GM19372 (cell line): Measurements from ENCODE around the gene TOMM7.
"Not testable (repeated sequence)": the region's sequence is repeated elsewhere in the genome, so short reads cannot be mapped to it uniquely, and the experiment has no call there.

Source experiments
- ATAC-seq: cut with Tn5 transposase; IDR thresholded peaks from one replicate; pipeline ENCODE4 v1.9.1; 2021; ENCODE audit warnings: mild to moderate bottlenecking, low read depth, moderate library complexity; ENCODE audit not compliant: unreplicated experiment

TOMM7 gene

DNA sequence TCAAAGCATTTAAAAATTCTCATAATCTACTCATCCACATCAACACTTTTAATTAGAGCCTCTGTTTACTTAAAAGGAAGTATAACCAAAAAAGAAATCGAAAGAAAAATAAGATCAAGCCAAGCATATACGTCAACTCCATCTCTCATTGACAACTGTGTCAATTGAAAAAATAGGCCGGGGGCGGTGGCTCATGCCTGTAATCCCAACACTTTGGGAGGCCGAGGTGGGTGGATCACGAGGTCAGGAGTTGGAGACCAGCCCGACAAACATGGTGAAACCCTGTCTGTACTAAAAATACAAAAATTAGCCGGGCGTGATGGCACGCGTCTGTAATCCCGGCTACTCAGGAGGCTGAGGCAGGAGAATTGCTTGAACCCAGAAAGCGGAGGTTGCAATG is 32.0 kb downstream of the TOMM7 start:
- not testable (repeated sequence) for ATAC-seq

DNA sequence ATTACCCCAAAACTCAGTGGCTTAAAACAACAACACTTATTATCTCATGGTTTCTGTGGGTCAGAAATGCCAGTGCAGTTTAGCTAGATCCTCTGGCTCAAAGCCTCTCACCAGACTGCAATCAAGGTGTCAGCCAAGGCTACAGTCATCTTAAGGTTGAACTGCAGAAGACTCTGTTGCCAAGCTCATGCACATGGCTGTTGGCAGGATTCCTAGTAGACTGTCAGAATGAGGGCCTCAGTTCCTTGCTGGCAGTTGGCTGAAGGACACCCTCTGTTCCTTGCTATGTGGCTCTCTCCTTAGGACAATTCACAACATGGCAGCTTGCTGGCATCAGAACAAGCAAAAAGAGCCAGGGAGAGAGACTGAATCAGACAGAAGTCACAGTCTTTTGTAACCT is 34.7 kb downstream of the TOMM7 start:
- ATAC-seq = no peak

DNA sequence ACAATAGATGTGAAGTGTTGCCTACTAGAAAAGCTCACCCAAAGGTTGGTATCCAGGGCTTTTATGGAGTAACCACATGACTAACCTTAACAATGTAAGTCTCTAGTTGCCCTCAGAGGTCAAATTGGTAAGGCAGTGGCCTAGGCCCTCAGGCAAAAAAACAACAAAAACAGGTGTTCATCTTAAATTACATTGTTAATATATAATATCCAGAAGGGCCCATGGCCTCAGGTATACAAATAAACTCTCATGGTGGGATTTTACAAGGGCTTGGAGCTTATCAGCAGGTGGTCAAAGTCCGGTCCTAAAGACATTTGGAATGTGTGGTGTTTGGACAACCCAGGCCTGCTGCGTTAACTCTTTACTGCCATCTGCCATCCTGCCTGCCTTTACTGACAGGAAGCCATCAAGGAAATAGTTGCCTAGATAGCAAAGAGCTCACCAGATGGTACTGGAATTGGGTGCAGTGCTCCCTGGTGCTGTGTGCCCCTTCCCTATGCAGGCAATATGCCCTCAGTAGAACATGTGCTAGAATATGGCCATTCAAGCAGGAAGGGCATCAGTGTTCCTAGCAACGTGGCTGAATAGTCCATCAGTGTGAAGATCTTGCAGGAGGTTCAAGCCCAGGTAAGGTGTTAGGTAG is 36.2 kb downstream of the TOMM7 start:
- ATAC-seq = no peak

DNA sequence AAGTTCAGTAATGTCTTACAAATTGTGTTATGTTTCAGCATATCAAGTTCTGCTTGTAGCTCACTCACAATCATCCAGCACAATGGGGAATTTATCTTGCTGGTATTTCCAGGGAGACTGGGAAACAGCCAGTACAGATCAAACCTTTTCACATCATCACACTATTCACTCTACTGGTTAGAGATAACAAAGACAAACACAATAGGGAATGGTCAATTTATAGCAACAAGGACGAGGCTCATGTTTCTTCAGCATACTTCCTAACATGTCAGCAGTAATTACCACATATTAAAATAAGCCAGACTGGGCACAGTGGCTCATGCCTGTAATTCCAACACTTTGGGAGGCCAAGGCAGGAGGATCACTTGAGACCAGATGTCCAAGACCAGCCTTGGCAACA is 38.3 kb downstream of the TOMM7 start:
- no peak for ATAC-seq

DNA sequence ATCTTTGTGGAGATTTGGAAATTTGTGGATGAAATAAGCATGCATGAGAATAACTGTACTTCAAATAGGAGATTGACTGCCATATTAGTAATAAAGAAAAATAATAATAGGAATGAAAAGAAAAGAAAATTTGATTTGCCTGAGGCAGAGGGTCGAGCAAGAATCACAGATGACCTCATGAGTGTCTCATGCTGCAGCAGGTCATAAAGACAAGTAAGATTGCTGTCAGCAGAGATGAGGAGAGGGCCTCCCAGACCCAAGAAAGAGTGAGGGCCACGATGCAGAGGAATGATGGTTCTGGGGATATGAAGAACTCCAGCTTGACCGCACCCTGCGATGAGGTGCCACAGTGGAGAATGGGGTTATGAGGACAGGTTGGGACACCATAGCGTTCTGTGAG is 39.2 kb downstream of the TOMM7 start:
- ATAC-seq = no peak

DNA sequence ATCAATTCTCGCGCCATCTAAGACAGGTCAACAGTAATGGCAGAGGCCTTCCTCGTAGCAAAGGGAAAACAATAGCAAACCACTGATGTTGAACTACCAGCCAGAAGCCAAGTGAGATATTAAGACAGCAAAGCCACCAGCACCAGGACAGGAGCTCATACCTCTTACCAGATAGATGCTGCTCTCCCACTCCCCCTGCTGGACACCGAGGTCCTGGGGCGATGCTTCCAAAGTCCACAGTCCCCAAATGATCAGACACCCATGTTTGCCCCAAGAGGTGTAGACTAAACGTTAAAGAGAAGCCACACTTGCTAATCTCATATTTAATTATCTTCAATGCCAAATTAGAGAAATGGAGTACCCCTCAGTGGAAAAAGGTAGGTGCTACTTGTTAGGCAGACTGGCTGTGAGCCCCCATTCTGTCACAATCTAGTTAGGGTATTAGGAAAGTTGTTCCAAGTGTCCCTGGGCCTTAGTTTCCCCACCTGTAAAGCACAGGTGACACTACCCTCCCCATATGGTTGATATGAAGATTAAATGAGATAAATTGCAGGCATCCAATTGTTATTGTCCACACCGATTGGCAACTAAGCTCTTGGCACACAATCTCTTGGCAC is 39.9 kb downstream of the TOMM7 start:
- peak; percentile 86 for ATAC-seq

DNA sequence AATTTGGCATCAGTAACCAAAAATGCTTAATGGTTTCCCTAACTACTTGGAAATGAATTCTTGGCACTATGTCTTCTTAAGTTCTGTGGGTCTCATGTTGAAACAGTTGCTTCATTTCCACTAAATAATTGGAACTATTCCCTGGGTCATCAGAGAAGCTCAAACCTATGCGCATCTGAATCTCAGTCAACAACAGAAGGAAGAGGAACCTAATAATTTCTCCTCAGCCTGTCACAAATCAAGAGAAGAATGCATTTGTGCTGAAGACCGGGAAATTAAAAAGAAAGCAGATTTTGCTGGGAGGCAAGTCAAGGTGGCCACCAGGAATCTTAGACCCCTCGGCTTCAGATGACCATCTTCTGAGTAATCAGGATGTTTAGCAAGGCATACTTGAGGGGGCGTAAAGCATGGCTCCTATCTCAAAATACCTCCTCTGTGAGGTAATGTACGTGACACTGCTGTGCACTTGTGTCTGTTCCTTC is 41.4 kb downstream of the TOMM7 start:
- ATAC-seq = no peak

DNA sequence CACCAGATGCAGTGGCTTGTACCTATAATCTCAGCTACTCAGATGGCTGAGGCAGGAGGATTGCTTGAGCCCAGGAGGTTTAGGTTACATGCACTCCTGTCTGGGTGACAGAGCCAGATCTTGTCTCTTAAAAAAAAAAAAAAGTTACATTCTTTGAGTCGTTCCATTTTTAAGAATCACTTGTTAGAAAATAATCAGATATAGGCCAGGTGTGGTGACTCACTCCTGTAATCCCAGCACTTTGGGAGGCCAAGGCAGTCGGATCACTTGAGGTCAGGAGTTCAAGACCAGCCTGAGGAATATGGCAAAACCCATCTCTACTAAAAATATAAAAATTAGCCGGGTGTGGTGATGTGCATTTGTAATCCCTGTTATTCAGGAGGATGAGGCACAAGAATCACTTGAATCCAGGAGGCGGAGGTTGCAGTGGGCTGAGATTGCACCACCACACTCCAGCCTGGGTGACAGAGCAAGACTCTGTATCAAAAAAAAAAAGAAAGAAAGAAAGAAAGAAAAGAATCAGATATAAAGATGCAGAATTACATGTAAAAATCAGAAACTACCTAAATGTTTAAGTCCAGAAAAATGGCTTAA is 42.8 kb downstream of the TOMM7 start:
- ATAC-seq = not testable (repeated sequence)

DNA sequence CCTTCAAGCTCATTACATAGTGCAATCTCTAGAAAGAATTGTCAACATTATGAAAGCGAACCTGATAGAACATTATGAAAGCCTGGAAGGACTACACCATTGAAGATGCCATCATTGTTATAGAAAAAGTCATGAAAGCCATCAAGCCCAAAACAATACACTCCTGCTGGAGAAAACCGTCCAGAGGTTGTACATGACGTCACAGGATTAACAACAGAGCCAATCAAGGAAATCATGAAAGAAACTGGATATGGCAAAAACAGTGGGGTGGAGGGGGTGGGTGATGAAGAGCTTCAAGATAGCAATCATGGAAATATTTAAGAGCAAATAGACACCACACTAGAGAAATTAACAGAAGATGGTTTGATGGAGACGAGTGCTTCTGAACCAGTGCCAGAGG is 45.7 kb downstream of the TOMM7 start:
- no peak for ATAC-seq

DNA sequence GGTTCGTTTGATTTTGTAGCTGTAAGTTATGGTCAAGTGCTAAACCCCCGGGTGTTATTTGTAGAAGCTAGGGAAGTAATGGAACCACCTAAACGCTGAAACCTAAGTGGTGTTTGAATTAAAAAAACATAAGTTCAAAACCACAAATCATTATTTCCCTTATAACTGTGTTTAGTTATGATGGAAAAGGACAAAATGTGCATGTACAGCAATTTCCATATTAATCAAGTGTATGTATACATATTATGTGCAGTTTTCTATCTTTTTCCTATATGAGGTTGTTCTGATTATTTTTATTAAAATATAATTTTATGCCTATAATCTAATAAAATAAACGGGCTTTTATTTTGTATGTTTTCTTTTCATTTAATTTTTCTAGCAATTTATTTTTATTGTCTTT is 49.8 kb downstream of the TOMM7 start:
- no peak for ATAC-seq

DNA sequence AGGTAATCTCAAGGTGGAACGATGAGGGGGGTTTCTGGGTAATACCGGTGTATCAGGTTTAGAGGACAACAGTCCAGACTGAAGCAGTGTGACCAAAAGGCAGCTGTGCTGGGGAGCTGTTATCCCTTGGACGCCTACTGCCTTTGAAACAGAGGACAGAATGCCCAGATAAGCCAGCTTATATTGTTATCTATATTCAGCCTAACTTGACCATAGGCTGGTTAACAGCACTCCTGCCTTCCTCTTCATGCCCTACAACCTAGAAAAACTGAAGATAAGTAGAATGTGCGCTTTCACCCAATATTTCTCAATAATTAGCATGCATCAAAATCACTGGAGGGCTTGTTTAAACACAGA is 50.8 kb downstream of the TOMM7 start:
- ATAC-seq = no peak

DNA sequence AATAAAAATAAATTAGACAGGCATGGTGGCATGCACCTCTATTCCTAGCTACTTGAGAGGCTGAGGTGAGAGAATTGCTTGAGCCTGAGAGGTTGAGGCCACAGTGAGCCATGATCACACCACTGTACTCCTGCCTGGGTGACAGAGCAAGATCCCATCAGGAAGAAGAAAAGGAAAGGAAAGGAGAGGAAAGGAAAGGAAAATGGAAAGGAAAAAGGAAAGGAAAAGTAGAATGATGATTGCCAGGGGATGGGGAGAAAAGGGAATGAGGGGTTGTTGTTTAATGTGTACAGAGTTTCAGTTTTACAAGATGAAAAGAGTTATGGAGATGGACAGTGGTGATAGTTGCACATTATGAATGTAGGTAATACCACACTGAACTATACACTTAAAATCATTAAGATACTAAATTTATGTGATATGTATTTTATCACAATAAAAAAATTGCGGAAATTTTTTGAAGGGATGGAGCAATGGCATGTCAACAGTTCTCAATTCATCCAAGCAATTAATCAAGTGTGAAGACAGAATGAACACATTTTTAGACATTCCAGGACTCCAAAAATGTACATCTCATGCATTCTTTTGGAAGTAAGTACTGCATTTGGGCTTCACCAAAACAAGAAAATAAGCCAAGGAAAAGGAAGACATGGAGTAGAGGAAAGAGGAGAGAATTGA is 51.3 kb downstream of the TOMM7 start:
- no peak for ATAC-seq

DNA sequence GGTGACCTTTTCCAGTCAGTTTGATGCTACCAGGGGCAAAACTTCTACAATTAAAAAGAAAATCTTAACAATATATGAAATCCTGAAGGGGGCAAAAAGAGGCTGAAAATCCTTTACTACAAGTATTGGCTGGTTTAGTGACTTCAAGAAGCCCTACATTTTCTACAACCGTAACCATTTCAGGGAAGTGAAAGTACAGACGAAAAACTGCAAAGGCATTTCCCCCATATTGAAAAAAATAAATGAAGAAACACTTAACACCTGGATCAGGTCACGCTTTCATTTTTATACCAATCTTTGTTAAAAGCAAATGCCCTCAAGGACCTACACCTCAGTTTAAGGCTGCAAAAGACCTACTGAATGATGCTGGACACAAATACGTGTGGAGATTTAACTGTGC is 57.0 kb downstream of the TOMM7 start:
- peak; percentile 79 for ATAC-seq
